ENCODE results near the gene GATAD2A. TPM values are rescaled to one million over a fixed set of nuclear protein-coding genes. Genes with fewer than 3 reads are reported as not detected.

Gene GATAD2A
- total RNA-seq, 1 experiment from 2014 or later: 189 TPM

DNA sequence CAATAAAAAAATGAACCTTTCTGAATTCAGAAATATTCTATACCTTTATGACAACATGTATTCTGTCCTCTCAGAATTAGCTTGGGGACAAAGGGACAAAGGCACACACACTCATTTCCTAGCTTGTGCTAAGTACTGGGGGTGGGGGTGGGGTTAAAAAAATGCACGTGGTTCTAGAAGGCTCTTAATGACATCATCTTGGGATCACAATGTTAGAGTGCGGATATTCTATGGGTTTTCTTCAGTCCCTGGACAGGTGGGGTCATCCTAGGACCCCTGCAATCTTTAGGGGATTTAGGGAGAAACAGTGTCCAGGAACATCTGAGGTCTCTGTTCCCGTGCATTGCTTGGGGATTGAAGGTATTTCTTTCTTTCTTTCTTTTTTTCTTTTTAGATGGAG, 21.8 kb downstream of the GATAD2A start:
- no peak overlapping the region for H3K18ac ChIP-seq (ENCODE audit: insufficient read length, low read depth, low read length)
- H4K91ac ChIP-seq (ENCODE audit: insufficient read length, low read depth, low read length): no peak overlapping the region
- no peak for DNase-seq
- H3K27ac ChIP-seq (ENCODE audit: insufficient read length, low read depth, low read length): no peak overlapping the region
- Mint-ChIP-seq H3K9me3 (no peaks in the 10 kb centered on the region), H3K27ac (peak overlapping the region; percentile 69 to 91 (median 91); a peak in 5 of 7 replicates), H3K4me1 (peaks cover 35 to 44% of the 10 kb centered on the region in 2 experiments), H3K27me3 (ENCODE audit: low read depth) (0 out of 2 replicates have a peak, but pooled peaks cover 1% of the 10 kb centered on the region), H3K36me3 (ENCODE audit: insufficient read depth in 1 of 3, low read depth in 3 of 3) (peaks cover 0 to 11% (median 5%) of the 10 kb centered on the region in 3 experiments; a peak in 4 of 7 replicates), H3K4me3 (no peak overlapping the region)
- no peak for TF ChIP-seq CTCF (conservative IDR thresholded peaks at IDR 0.05)
- H3K27me3 ChIP-seq (ENCODE audit: insufficient read depth, low read length): no peaks in the 10 kb centered on the region
- peaks cover 3% of the 10 kb centered on the region for H4K20me1 ChIP-seq (ENCODE audit: control insufficient read depth, insufficient read depth, insufficient read length)
- no peak overlapping the region for H2BK20ac ChIP-seq (ENCODE audit: low read depth, low read length, poor library complexity, severe bottlenecking)
- H2BK12ac ChIP-seq (ENCODE audit: insufficient read length, low read depth, low read length): no peak overlapping the region
- H3K4ac ChIP-seq (ENCODE audit: low read depth, low read length): no peak overlapping the region
- no peak overlapping the region for H2BK15ac ChIP-seq (ENCODE audit: low read depth, low read length)
- H3K4me1 ChIP-seq (ENCODE audit: insufficient read depth, low read length): peaks cover 2% of the 10 kb centered on the region; the same call in 1 of the 2 replicates
- no peak overlapping the region for H4K8ac ChIP-seq (replicated peaks; ENCODE audit: insufficient read length, low read depth, low read length)
- H3K23ac ChIP-seq (ENCODE audit: insufficient read length, low read depth, low read length): no peak overlapping the region
- H2AK5ac ChIP-seq (ENCODE audit: insufficient read length, low read length): no peak overlapping the region
- no peak overlapping the region for H2BK5ac ChIP-seq (ENCODE audit: insufficient read length, low read length)
- H3K79me1 ChIP-seq (ENCODE audit: insufficient read depth, low read depth, low read length, poor library complexity, severe bottlenecking): peaks cover 28% of the 10 kb centered on the region
- no peak overlapping the region for H3K9ac ChIP-seq (ENCODE audit: extremely low read depth, insufficient read length, low read length)
- no peak overlapping the region for H2BK120ac ChIP-seq (ENCODE audit: low read depth, low read length, poor library complexity, severe bottlenecking)
- peaks cover 77% of the 10 kb centered on the region; the same call in 1 of the 2 replicates for H3K79me2 ChIP-seq (ENCODE audit: insufficient read depth, low read length)
- no peaks in the 10 kb centered on the region for H3K9me3 ChIP-seq (ENCODE audit: control insufficient read depth, low read depth, low read length)
- no peak overlapping the region for H3K14ac ChIP-seq (ENCODE audit: insufficient read depth, low read length)
- H3K4me2 ChIP-seq (ENCODE audit: insufficient read depth, insufficient read length, low read length): no peak overlapping the region
- no peak overlapping the region for H4K5ac ChIP-seq (ENCODE audit: insufficient read length, low read depth, low read length)
- no peak overlapping the region for H3K56ac ChIP-seq (ENCODE audit: insufficient read length, low read depth, low read length)
- no peaks in the 10 kb centered on the region for H3K23me2 ChIP-seq (ENCODE audit: insufficient read length, low read depth, low read length, poor library complexity, severe bottlenecking)
- no peak overlapping the region for H3T11ph ChIP-seq (ENCODE audit: low read length)
- no peak overlapping the region for H2AFZ ChIP-seq (ENCODE audit: low read length)
- WGBS (ENCODE audit: extremely low coverage, insufficient read length, low lambda C conversion rate): no CpG with 5 or more reads among the region's 3 CpGs
